Erythroblast (primary cell): ENCODE results near the gene LGALS7.
A peak's percentile ranks its signal among the peaks of the same experiment; 100 is the strongest.

ENCODE experiments used
- DNase-seq, 2 experiments: peaks; one replicate each; lab custom pipeline; 2025; lab: John Stamatoyannopoulos, UW
- GATA1 ChIP-seq: IDR thresholded peaks from 2 replicates; pipeline ENCODE4 v1.6.1; 2011; ENCODE audit warnings: low read depth, mild to moderate bottlenecking, control low read depth, low read length, moderate library complexity
- POLR2A ChIP-seq: IDR thresholded peaks from 2 replicates; pipeline ENCODE4 v1.6.1; 2011; ENCODE audit warnings: mild to moderate bottlenecking, low read length

The LGALS7 gene

GRCh38 chr19:38734176-38734425, 39.2 kb downstream of the LGALS7 start:
- no peak for TF ChIP-seq POLR2A
- TF ChIP-seq GATA1 = no peak

GRCh38 chr19:38733493-38734175, 39.7 kb downstream of the LGALS7 start:
- no peak for DNase-seq
- TF ChIP-seq POLR2A = no peak
- TF ChIP-seq GATA1 = no peak

More at GRCh38 chr19:38734176-38734425, 39.2 kb downstream of the LGALS7 start:
- DNase-seq = no peak

- TF ChIP-seq POLR2A (no peak), GATA1 (no peak)
- no peak for DNase-seq
Observed at GRCh38 chr19:38733241-38733492, 40.1 kb downstream of the LGALS7 start.

GRCh38 chr19:38731654-38732301, 41.5 kb downstream of the LGALS7 start:
- no peak for DNase-seq
- TF ChIP-seq POLR2A = no peak
- no peak for TF ChIP-seq GATA1

GRCh38 chr19:38730731-38731589, 42.4 kb downstream of the LGALS7 start:
- no peak for DNase-seq
- TF ChIP-seq GATA1 (no peak), POLR2A (no peak)

- DNase-seq = no peak
- TF ChIP-seq POLR2A (no peak), GATA1 (no peak)
Observed at GRCh38 chr19:38730470-38730730, 42.9 kb downstream of the LGALS7 start.

GRCh38 chr19:38729653-38730469, 43.5 kb downstream of the LGALS7 start:
- peak; percentile 81 to 86 for DNase-seq
- TF ChIP-seq GATA1 (no peak), POLR2A (no peak)

- DNase-seq = no peak
- TF ChIP-seq GATA1 = no peak
- no peak for TF ChIP-seq POLR2A
Observed at GRCh38 chr19:38728752-38729541, 44.4 kb downstream of the LGALS7 start.

- peak in 1 of 2 experiments; percentile 35 for DNase-seq
- no peak for TF ChIP-seq POLR2A
- TF ChIP-seq GATA1 = no peak
Observed at GRCh38 chr19:38727868-38728660, 45.3 kb downstream of the LGALS7 start.

GRCh38 chr19:38727306-38727867, 45.9 kb downstream of the LGALS7 start:
- DNase-seq = no peak
- TF ChIP-seq POLR2A = no peak
- TF ChIP-seq GATA1 = no peak

- no peak for DNase-seq
- no peak for TF ChIP-seq POLR2A
Observed at GRCh38 chr19:38726761-38727301, 46.5 kb downstream of the LGALS7 start.

- TF ChIP-seq GATA1 = no peak
- no peak for TF ChIP-seq POLR2A
- no peak for DNase-seq
Observed at GRCh38 chr19:38726284-38726673, 47.0 kb downstream of the LGALS7 start.
